ENCODE measurements around the gene TYMS.

DNA sequence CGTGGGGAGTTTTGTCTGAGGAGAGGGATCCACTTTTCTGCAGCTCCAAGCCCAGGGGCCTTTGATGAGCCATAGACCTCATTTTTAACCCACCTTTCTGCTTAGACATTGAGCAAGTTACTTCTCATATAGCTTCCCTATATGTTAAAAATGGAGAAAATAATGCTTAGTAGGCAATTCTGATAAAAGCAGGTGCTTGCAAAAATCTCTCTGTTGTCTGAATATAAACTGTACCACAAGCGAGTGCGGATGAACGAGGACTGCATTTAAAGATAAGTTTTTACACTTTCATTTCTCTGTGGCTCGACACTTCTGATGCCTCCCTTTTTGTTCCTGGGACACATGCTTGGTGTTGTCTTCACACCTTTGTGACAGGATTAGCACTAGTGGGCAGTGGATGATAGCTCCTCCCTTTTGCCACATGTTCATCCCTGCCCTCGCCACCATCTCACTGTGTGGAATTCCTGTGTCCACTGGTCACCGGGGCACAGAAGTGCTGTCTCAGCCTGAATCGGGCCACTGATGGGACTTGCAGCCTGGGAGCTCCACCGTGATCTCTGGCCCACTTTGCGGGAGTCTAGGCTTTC lies 1.6 kb downstream of the TYMS start:
- TF ChIP-seq CTCF (IDR thresholded peaks at IDR 0.05 in 4 of 5, conservative IDR thresholded peaks at IDR 0.05 in 1 of 5) (no peak), POLR2A (IDR thresholded peaks at IDR 0.05) (no peak)
